Stomach (tissue), 9 donors: ENCODE measurements around the gene FSD1. TPM values are rescaled to one million over a fixed set of nuclear protein-coding genes. Genes with fewer than 3 reads are reported as not detected.

Source experiments
- DNase-seq, 2 donors: peaks; one replicate each; pipeline versions ENCODE4 v3.0.0 to v3.0.0-alpha.2; 2013 to 2019
- H3K27ac ChIP-seq, 5 donors: fragments of 200-600 bp in 4 of 5; sonication (generic) in 4 of 5; one replicate each; pipeline ENCODE4 v1.5.1; 2013 to 2019; ENCODE audit warnings: mild to moderate bottlenecking in 1 of 5, moderate library complexity in 1 of 5
- H3K27me3 ChIP-seq, 3 donors: fragments of 200-600 bp; sonication (generic); one replicate each; pipeline ENCODE4 v1.5.1; 2017 to 2019; ENCODE audit warnings: mixed run types in 1 of 3
- H3K36me3 ChIP-seq, 4 donors: fragments of 200-600 bp; sonication (generic); 1 replicate in 3 of 4; 2 replicates in 1 of 4; pipeline ENCODE4 v1.5.1; 2016 to 2019
- H3K4me1 ChIP-seq, 4 donors: fragments of 200-600 bp; sonication (generic); one replicate each; pipeline ENCODE4 v1.5.1; 2016 to 2019
- H3K4me3 ChIP-seq, 4 donors: fragments of 200-600 bp; sonication (generic) in 3 of 4; one replicate each; pipeline ENCODE4 v1.5.1; 2016 to 2019; ENCODE audit warnings: mild to moderate bottlenecking in 1 of 4
- H3K9me3 ChIP-seq, 4 donors: fragments of 200-600 bp; sonication (generic); one replicate each; pipeline ENCODE4 v1.5.1; 2016 to 2019
- CTCF ChIP-seq, 7 experiments: fragments of 450-650 bp in 4 of 7; fragments of 200-600 bp in 3 of 7; sonication (generic) in 3 of 7; IDR thresholded peaks; one replicate each; pipeline ENCODE4 v1.5.1; 2016 to 2019; ENCODE audit warnings: antibody characterized with exemption in 7 of 7, control low read depth in 2 of 7, mild to moderate bottlenecking in 1 of 7
- EP300 ChIP-seq: sonication (generic); formaldehyde crosslinking; IDR thresholded peaks from one replicate; pipeline ENCODE4 v1.6.1; 2017; ENCODE audit warnings: antibody characterized with exemption
- POLR2A ChIP-seq, 4 donors: fragments of 450-650 bp; IDR thresholded peaks; one replicate each; pipeline ENCODE4 v1.6.1; 2016; ENCODE audit warnings: antibody characterized with exemption in 4 of 4, control low read depth in 2 of 4, mild to moderate bottlenecking in 1 of 4, moderate library complexity in 1 of 4
- POLR2AphosphoS5 ChIP-seq, 3 donors: sonication (generic); formaldehyde crosslinking; IDR thresholded peaks; one replicate each; pipeline ENCODE4 v1.6.1; 2016; ENCODE audit warnings: antibody characterized with exemption in 3 of 3
- WGBS, 5 donors: extraction: QIAGEN DNeasy Blood & Tissue Kit in 3 of 5; methylation state at CpG; one replicate each; pipeline versions ENCODE4 v1.1.5 to v1.1.7; 2013 to 2018; 5-methylcytosine and 5-hydroxymethylcytosine counted together
- intact Hi-C: fragments of 100-400 bp; cut with DNase I; formaldehyde crosslinking; loops from one replicate; pipeline ENCODE4 v1.15.1; 2023; ENCODE audit warnings: low total_unique reads
- polyA plus RNA-seq, 3 donors: library from polyadenylated mRNA; stranded (reverse); fragments of 200-250 nt; gene quantifications; one replicate each; pipeline ENCODE4 v1.2.3, GENCODE V29; 2013
- total RNA-seq, 5 donors: library from RNA; depleted of rRNA; stranded (reverse); fragments of >200 nt; gene quantifications; one replicate each; pipeline versions ENCODE4 v1.1.0 to v1.2.3, GENCODE V29; 2014 to 2016
- donor health status: healthy with polysubstance abuse.
- donor health status: Bipolar disorder and iron deficiency.
- donor health status: healthy.

FSD1 gene
- total and polyA plus RNA-seq, 8 donors: 0.31 to 12.5 (median 1.3) TPM; not detected in 3

GRCh38 chr19:4357921-4358326, 53.5 kb downstream of the FSD1 start:
- TF ChIP-seq CTCF (IDR thresholded peaks at IDR 0.05) (no peak), POLR2AphosphoS5 (IDR thresholded peaks at IDR 0.05) (no peak), EP300 (no peak), POLR2A (IDR thresholded peaks at IDR 0.05) (no peak)
- intact Hi-C loops: no loop called here
- no peaks in the 10 kb centered on the region for H3K27me3 ChIP-seq
- no peak overlapping the region for H3K4me3 ChIP-seq
- H3K9me3 ChIP-seq: no peaks in the 10 kb centered on the region
- WGBS, 5 donors: 90 to 96% (median 93%) methylated on average over 12 to 16 of the region's 16 CpGs
- H3K27ac ChIP-seq: no peak overlapping the region
- H3K36me3 ChIP-seq: peaks cover 31 to 92% (median 81%) of the 10 kb centered on the region in 4 donors
- no peak for DNase-seq
- peaks cover 0 to 25% (median 20%) of the 10 kb centered on the region in 4 donors for H3K4me1 ChIP-seq

GRCh38 chr19:4358709-4359626, 54.6 kb downstream of the FSD1 start:
- Histone ChIP-seq H3K27ac (no peak overlapping the region), H3K4me1 (peaks cover 0 to 25% (median 20%) of the 10 kb centered on the region in 4 donors), H3K36me3 (peaks cover 42 to 97% (median 85%) of the 10 kb centered on the region in 4 donors), H3K9me3 (no peaks in the 10 kb centered on the region), H3K4me3 (no peak overlapping the region), H3K27me3 (no peaks in the 10 kb centered on the region)
- 83 to 87% (median 87%) methylated on average over 13 to 25 of the region's 25 CpGs for WGBS, 5 donors
- no peak for DNase-seq
- intact Hi-C loops: no loop called here
- TF ChIP-seq POLR2AphosphoS5 (IDR thresholded peaks at IDR 0.05): no peak
- TF ChIP-seq POLR2A (IDR thresholded peaks at IDR 0.05): no peak
- TF ChIP-seq EP300: no peak
- no peak for TF ChIP-seq CTCF (IDR thresholded peaks at IDR 0.05)

- no peak overlapping the region for H3K4me3 ChIP-seq
- intact Hi-C loops: no loop called here
- peak in 1 of 2 donors; percentile 23 for DNase-seq
- H3K36me3 ChIP-seq: peaks cover 48 to 97% (median 85%) of the 10 kb centered on the region in 4 donors
- H3K27me3 ChIP-seq: no peaks in the 10 kb centered on the region
- 62 to 83% (median 75%) methylated on average over 3 to 13 of the region's 13 CpGs for WGBS, 5 donors
- no peaks in the 10 kb centered on the region for H3K9me3 ChIP-seq
- H3K27ac ChIP-seq: no peak overlapping the region
- peaks cover 0 to 25% (median 20%) of the 10 kb centered on the region in 4 donors for H3K4me1 ChIP-seq
- TF ChIP-seq EP300 (no peak), CTCF (IDR thresholded peaks at IDR 0.05) (no peak), POLR2A (IDR thresholded peaks at IDR 0.05) (no peak), POLR2AphosphoS5 (IDR thresholded peaks at IDR 0.05) (no peak)
Measured at GRCh38 chr19:4359627-4360000, 55.2 kb downstream of the FSD1 start.

- intact Hi-C loops: no loop called here
- peaks cover 0 to 25% (median 20%) of the 10 kb centered on the region in 4 donors for H3K4me1 ChIP-seq
- WGBS, 5 donors: 54 to 74% (median 66%) methylated on average over 8 to 9 of the region's 9 CpGs
- H3K4me3 ChIP-seq: no peak overlapping the region
- no peaks in the 10 kb centered on the region for H3K27me3 ChIP-seq
- peak overlapping the region in 2 of 5 donors; percentile 21 to 57 for H3K27ac ChIP-seq
- TF ChIP-seq POLR2AphosphoS5 (IDR thresholded peaks at IDR 0.05) (no peak), EP300 (no peak), CTCF (IDR thresholded peaks at IDR 0.05) (no peak), POLR2A (IDR thresholded peaks at IDR 0.05) (no peak)
- H3K9me3 ChIP-seq: no peaks in the 10 kb centered on the region
- peaks cover 51 to 96% (median 84%) of the 10 kb centered on the region in 4 donors for H3K36me3 ChIP-seq
- DNase-seq: peak in 1 of 2 donors; percentile 33
Measured at GRCh38 chr19:4360081-4360569, 55.7 kb downstream of the FSD1 start.
